A549 treated with DMSO at 1 μM for 4 hours (cell line): ENCODE measurements around the gene CRAMP1. TPM values are rescaled to one million over a fixed set of nuclear protein-coding genes. Genes with fewer than 3 reads are reported as not detected.

Experiments
- total RNA-seq: library from RNA; stranded (reverse); fragments of 200-300 nt; extraction: Qiagen RNA extraction; gene quantifications from 5 replicates; pipeline ENCODE4 v1.2.3, GENCODE V29; 2022; ENCODE audit warnings: low read depth

CRAMP1 gene, protein sequence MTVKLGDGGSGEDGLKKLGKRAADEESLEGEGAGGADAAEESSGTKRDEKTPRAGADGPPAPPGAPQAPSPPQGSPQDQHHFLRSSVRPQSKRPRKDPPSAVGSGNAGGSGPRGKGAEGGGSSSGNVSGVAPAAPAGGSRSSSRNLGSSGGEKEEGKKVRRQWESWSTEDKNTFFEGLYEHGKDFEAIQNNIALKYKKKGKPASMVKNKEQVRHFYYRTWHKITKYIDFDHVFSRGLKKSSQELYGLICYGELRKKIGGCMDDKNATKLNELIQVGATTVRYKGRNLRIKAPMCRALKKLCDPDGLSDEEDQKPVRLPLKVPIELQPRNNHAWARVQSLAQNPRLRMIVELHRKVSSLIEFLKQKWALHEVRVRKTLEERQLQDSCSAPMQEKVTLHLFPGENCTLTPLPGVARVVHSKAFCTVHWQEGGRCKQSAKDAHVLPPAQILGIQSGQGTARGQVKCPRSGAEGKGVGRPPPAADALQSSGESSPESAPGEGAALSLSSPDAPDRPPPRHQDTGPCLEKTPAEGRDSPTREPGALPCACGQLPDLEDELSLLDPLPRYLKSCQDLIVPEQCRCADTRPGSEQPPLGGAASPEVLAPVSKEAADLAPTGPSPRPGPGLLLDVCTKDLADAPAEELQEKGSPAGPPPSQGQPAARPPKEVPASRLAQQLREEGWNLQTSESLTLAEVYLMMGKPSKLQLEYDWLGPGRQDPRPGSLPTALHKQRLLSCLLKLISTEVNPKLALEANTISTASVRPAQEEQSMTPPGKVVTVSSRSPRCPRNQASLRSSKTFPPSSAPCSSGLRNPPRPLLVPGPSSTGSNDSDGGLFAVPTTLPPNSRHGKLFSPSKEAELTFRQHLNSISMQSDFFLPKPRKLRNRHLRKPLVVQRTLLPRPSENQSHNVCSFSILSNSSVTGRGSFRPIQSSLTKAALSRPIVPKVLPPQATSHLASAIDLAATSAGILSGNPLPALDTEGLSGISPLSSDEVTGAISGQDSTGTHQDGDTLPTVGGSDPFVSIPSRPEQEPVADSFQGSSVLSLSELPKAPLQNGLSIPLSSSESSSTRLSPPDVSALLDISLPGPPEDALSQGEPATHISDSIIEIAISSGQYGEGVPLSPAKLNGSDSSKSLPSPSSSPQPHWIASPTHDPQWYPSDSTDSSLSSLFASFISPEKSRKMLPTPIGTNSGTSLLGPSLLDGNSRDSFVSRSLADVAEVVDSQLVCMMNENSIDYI (N-terminal part only)
- total RNA-seq = 14.1 to 18.6 TPM (median 16.7 TPM) in 5 replicates

DNA sequence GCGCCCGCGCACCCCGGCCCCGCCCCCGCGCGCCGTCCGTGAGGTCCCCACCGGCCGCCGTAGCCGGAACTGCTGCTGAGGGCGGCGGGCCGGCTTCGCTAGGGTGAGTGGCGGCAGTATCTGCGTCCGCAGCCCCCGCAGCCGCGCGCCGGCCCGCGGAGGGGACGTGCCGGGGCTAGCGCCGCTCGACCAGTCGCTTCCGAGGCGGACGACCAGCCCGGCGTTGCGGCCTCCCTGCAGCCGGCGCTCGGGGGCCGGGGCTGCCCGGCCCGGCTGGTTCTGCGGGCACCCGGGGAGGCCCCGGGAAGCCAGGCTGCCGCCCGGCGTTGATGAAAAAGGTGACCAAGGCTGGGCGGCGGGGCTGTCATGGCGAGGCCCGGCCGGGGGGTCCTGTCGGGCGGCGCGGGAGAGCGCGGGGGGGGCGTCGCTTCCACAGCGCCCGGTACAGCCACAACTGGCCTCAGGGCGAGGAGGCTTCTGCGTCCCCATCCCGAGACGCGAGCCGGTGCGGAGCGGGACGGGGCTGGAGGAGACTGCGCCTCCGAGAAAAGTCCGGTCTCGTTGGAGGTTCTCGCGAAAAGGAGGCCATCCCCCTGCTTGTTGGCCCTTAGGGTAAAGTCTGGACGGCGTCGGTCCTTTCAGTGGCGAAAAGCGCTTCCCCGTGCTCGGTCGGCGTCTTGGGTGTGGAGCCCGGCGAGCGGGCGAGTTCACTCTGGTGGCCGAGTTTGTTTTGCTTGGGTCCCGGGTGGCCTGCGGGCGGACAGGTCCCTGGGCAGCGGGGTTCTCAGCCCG lies at the start of gene CRAMP1:
Gene CRAMP1 (plus strand): TSS at position 41 of the 792 bp plus-strand sequence. CDS start 2,280 bp downstream, outside the sequence.

DNA sequence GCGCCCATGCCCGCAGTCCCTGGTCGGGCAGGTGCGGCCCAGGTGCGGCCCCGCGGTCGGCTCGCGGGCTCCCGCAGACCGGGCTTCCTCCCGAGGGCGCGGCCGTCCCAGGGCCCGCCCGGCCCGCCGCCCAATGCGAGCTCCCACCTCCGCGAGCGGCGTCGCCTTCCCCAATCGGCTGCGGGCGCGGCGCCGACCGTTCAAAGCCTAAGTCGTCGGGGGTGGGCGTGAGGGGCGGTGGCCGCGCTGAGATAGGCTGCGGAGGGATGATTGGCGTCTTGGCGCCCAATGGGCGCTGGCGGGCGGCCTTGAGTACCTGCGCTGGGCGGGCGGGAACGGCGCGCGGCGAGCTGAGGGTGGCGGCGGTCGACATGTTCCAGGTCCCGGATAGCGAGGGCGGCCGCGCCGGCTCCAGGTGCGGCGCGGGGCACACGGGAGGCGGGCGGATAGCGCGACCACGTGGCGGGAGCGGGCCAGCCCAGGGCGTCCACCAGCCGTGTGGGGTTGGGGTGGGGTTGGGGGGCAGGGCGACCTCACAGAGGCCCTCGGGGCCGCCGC lies 65.9 kb downstream of the CRAMP1 start, which contains the start of gene JPT2:
Gene JPT2 (plus strand): TSS at position 338 of the 558 bp plus-strand sequence. CDS start 34 bp downstream, at position 372.

GRCh38 chr16:1705688-1706385 lies 93.7 kb downstream of the CRAMP1 start, which contains the start of gene MAPK8IP3:
TSS of gene MAPK8IP3 (plus strand) at chr16:1706195. CDS start at chr16:1706340, 145 bp downstream.

Other genes with a start within 250 kb of the CRAMP1 start
- gene UNKL, start 197.7 kb upstream of the CRAMP1 start, total RNA-seq = 28.3 to 55.1 TPM (median 46.1 TPM) in 5 replicates
- gene UQCC4, start 191.6 kb upstream of the CRAMP1 start, total RNA-seq = 34.1 to 37.8 TPM (median 35.7 TPM) in 5 replicates
- gene PERCC1, start 181.3 kb upstream of the CRAMP1 start, total RNA-seq = not detected in 5 replicates
- 0.09 to 0.57 TPM (median 0.28 TPM) in 5 replicates for gene CCDC154, start 167.8 kb upstream of the CRAMP1 start, total RNA-seq
- 56.1 to 84.3 TPM (median 77.2 TPM) in 5 replicates for gene CLCN7, start 137.3 kb upstream of the CRAMP1 start, total RNA-seq
- not detected in 5 replicates for gene PTX4, start 123.4 kb upstream of the CRAMP1 start, total RNA-seq
- 33.6 to 43.6 TPM (median 41.1 TPM) in 5 replicates for gene TELO2, start 119.0 kb upstream of the CRAMP1 start, total RNA-seq
- not detected in 5 replicates for gene TMEM204, start 78.7 kb upstream of the CRAMP1 start, total RNA-seq
- 8.2 to 9.3 TPM (median 9.3 TPM) in 5 replicates for gene IFT140, start 288 bp upstream of the CRAMP1 start, total RNA-seq
- 169 to 207 TPM (median 182 TPM) in 5 replicates for gene JPT2, start 65.9 kb downstream of the CRAMP1 start, total RNA-seq
- 36.1 to 58.0 TPM (median 52.2 TPM) in 5 replicates for gene MAPK8IP3, start 93.8 kb downstream of the CRAMP1 start, total RNA-seq
- gene NME3, start 159.2 kb downstream of the CRAMP1 start, total RNA-seq = 29.4 to 60.4 TPM (median 53.3 TPM) in 5 replicates
- 5.4 to 12.9 TPM (median 9.9 TPM) in 5 replicates for gene EME2, start 160.4 kb downstream of the CRAMP1 start, total RNA-seq
- 163 to 261 TPM (median 224 TPM) in 5 replicates for gene MRPS34, start 160.8 kb downstream of the CRAMP1 start, total RNA-seq
- gene SPSB3, start 170.2 kb downstream of the CRAMP1 start, total RNA-seq = 16.1 to 25.3 TPM (median 22.5 TPM) in 5 replicates
- gene NUBP2, start 170.6 kb downstream of the CRAMP1 start, total RNA-seq = 56.7 to 88.8 TPM (median 76.9 TPM) in 5 replicates
- 0.07 to 0.13 TPM in 2 of 5 replicates, not detected in the others for gene IGFALS, start 181.3 kb downstream of the CRAMP1 start, total RNA-seq
- gene HAGH, start 214.5 kb downstream of the CRAMP1 start, total RNA-seq = 57.8 to 69.7 TPM (median 62.0 TPM) in 5 replicates
- gene FAHD1, start 214.8 kb downstream of the CRAMP1 start, total RNA-seq = 42.2 to 49.6 TPM (median 45.3 TPM) in 5 replicates